ENCODE results near the gene MLIP. TPM values are rescaled to one million over a fixed set of nuclear protein-coding genes. Genes with fewer than 3 reads are reported as not detected.

The MLIP gene
- total RNA-seq: not detected
- polyA plus RNA-seq: not detected
- total RNA-seq: not detected

GRCh38 chr6:54111341-54112045 lies at the start of gene MLIP:
Gene MLIP (plus strand): TSS chr6:54111443. CDS start chr6:54111480, 37 bp downstream.
- DNase-seq (no peak), ATAC-seq (no peak)
- intact Hi-C loops (cut with micrococcal nuclease): no loop called here
- H3K4me3 ChIP-seq (ENCODE audit: low read length): no peak within 1 kb of the TSS
- H3K27ac ChIP-seq (ENCODE audit: low read depth, low read length): no peak within 1 kb of the TSS
- CTCF ChIA-PET: interaction anchor here (0.6 to 0.7 kb wide), 2 partner anchors 32 to 57 kb away, joined by 3 read pairs; no protein-coding TSS in a partner anchor
- H3K9me3 ChIP-seq (ENCODE audit: control insufficient read depth in 2 of 3, low read length in 3 of 3): no peaks in the 10 kb centered on the region
- no peaks in the 10 kb centered on the region for H3K36me3 ChIP-seq (ENCODE audit: control insufficient read depth in 2 of 3, insufficient read depth in 3 of 3, low read length in 3 of 3)
- no peak within 1 kb of the TSS for H3K27ac Mint-ChIP-seq
- no peak within 1 kb of the TSS for H3K4me3 Mint-ChIP-seq
- peaks cover 0 to 11% (median 0%) of the 10 kb centered on the region in 5 donors for H3K27me3 Mint-ChIP-seq
- POLR2A ChIA-PET: no interaction called here
- no peaks in the 10 kb centered on the region for H3K4me1 ChIP-seq (ENCODE audit: control insufficient read depth in 2 of 2, insufficient read depth in 2 of 2, low read length in 2 of 2)
- H3K4me1 Mint-ChIP-seq: no peaks in the 10 kb centered on the region
- peaks cover 0 to 10% (median 0%) of the 10 kb centered on the region in 5 donors for H3K36me3 Mint-ChIP-seq
- no peaks in the 10 kb centered on the region for H3K27me3 ChIP-seq (ENCODE audit: control insufficient read depth in 2 of 2, insufficient read depth in 2 of 2, low read length in 2 of 2)
- H3K9me3 Mint-ChIP-seq: peaks cover 0 to 19% (median 3%) of the 10 kb centered on the region in 11 donors

GRCh38 chr6:54063228-54063539 lies 48.1 kb upstream of the MLIP start:
- H3K27me3 ChIP-seq (ENCODE audit: control insufficient read depth in 2 of 2, insufficient read depth in 2 of 2, low read length in 2 of 2): no peaks in the 10 kb centered on the region
- Mint-ChIP-seq H3K9me3 (peaks cover 0 to 1% (median 0%) of the 10 kb centered on the region in 11 donors), H3K27ac (no peak overlapping the region), H3K4me3 (no peak overlapping the region), H3K4me1 (peaks cover 0 to 4% (median 0%) of the 10 kb centered on the region in 7 donors), H3K36me3 (no peaks in the 10 kb centered on the region), H3K27me3 (peaks cover 0 to 4% (median 0%) of the 10 kb centered on the region in 5 donors)
- POLR2A ChIA-PET: no interaction called here
- intact Hi-C loops (cut with micrococcal nuclease): no loop called here
- H3K4me3 ChIP-seq (ENCODE audit: low read length): no peak overlapping the region
- CTCF ChIA-PET: no interaction called here
- H3K4me1 ChIP-seq (ENCODE audit: control insufficient read depth in 2 of 2, insufficient read depth in 2 of 2, low read length in 2 of 2): no peaks in the 10 kb centered on the region
- DNase-seq (no peak), ATAC-seq (no peak)
- H3K36me3 ChIP-seq (ENCODE audit: control insufficient read depth in 2 of 3, insufficient read depth in 3 of 3, low read length in 3 of 3): no peaks in the 10 kb centered on the region
- H3K27ac ChIP-seq (ENCODE audit: low read depth, low read length): no peak overlapping the region
- H3K9me3 ChIP-seq (ENCODE audit: control insufficient read depth in 2 of 3, low read length in 3 of 3): no peaks in the 10 kb centered on the region

GRCh38 chr6:54068694-54069093 lies 42.5 kb upstream of the MLIP start:
- no peak overlapping the region for H3K4me3 Mint-ChIP-seq
- no peaks in the 10 kb centered on the region for H3K4me1 Mint-ChIP-seq
- POLR2A ChIA-PET: no interaction called here

GRCh38 chr6:54070025-54070424 lies 41.2 kb upstream of the MLIP start:
- H3K27ac Mint-ChIP-seq: no peak overlapping the region
- no peak overlapping the region for H3K4me3 Mint-ChIP-seq
- no peaks in the 10 kb centered on the region for H3K4me1 Mint-ChIP-seq
- ChIA-PET CTCF (no interaction called here), POLR2A (no interaction called here)
- H3K27me3 Mint-ChIP-seq: peaks cover 0 to 15% (median 0%) of the 10 kb centered on the region in 5 donors
- Histone ChIP-seq H3K27ac (ENCODE audit: low read depth, low read length) (no peak overlapping the region), H3K9me3 (ENCODE audit: control insufficient read depth in 2 of 3, low read length in 3 of 3) (no peaks in the 10 kb centered on the region), H3K4me3 (ENCODE audit: low read length) (no peak overlapping the region), H3K27me3 (ENCODE audit: control insufficient read depth in 2 of 2, insufficient read depth in 2 of 2, low read length in 2 of 2) (no peaks in the 10 kb centered on the region), H3K36me3 (ENCODE audit: control insufficient read depth in 2 of 3, insufficient read depth in 3 of 3, low read length in 3 of 3) (no peaks in the 10 kb centered on the region), H3K4me1 (ENCODE audit: control insufficient read depth in 2 of 2, insufficient read depth in 2 of 2, low read length in 2 of 2) (no peaks in the 10 kb centered on the region)
- no peak for ATAC-seq
- H3K36me3 Mint-ChIP-seq: no peaks in the 10 kb centered on the region
- DNase-seq: no peak
- intact Hi-C loops (cut with micrococcal nuclease): no loop called here
- H3K9me3 Mint-ChIP-seq: no peaks in the 10 kb centered on the region

More at GRCh38 chr6:54068694-54069093, 42.5 kb upstream of the MLIP start:
- H3K4me3 ChIP-seq (ENCODE audit: low read length): no peak overlapping the region
- H3K9me3 ChIP-seq (ENCODE audit: control insufficient read depth in 2 of 3, low read length in 3 of 3): no peaks in the 10 kb centered on the region
- H3K9me3 Mint-ChIP-seq: no peaks in the 10 kb centered on the region
- no peaks in the 10 kb centered on the region for H3K4me1 ChIP-seq (ENCODE audit: control insufficient read depth in 2 of 2, insufficient read depth in 2 of 2, low read length in 2 of 2)
- no peaks in the 10 kb centered on the region for H3K27me3 ChIP-seq (ENCODE audit: control insufficient read depth in 2 of 2, insufficient read depth in 2 of 2, low read length in 2 of 2)
- CTCF ChIA-PET: no interaction called here
- no peak overlapping the region for H3K27ac Mint-ChIP-seq
- intact Hi-C loops (cut with micrococcal nuclease): no loop called here
- H3K27ac ChIP-seq (ENCODE audit: low read depth, low read length): no peak overlapping the region
- H3K27me3 Mint-ChIP-seq: peaks cover 0 to 19% (median 0%) of the 10 kb centered on the region in 5 donors
- DNase-seq: no peak
- no peak for ATAC-seq
- no peaks in the 10 kb centered on the region for H3K36me3 ChIP-seq (ENCODE audit: control insufficient read depth in 2 of 3, insufficient read depth in 3 of 3, low read length in 3 of 3)
- H3K36me3 Mint-ChIP-seq: no peaks in the 10 kb centered on the region

GRCh38 chr6:54071821-54072340 lies 39.4 kb upstream of the MLIP start:
- ATAC-seq (no peak), DNase-seq (no peak)
- Histone ChIP-seq H3K9me3 (ENCODE audit: control insufficient read depth in 2 of 3, low read length in 3 of 3) (no peaks in the 10 kb centered on the region), H3K36me3 (ENCODE audit: control insufficient read depth in 2 of 3, insufficient read depth in 3 of 3, low read length in 3 of 3) (no peaks in the 10 kb centered on the region), H3K27me3 (ENCODE audit: control insufficient read depth in 2 of 2, insufficient read depth in 2 of 2, low read length in 2 of 2) (no peaks in the 10 kb centered on the region), H3K4me3 (ENCODE audit: low read length) (no peak overlapping the region), H3K4me1 (ENCODE audit: control insufficient read depth in 2 of 2, insufficient read depth in 2 of 2, low read length in 2 of 2) (no peaks in the 10 kb centered on the region), H3K27ac (ENCODE audit: low read depth, low read length) (no peak overlapping the region)
- intact Hi-C loops (cut with micrococcal nuclease): no loop called here
- H3K36me3 Mint-ChIP-seq: no peaks in the 10 kb centered on the region
- H3K9me3 Mint-ChIP-seq: peaks cover 0 to 2% (median 0%) of the 10 kb centered on the region in 11 donors
- no peaks in the 10 kb centered on the region for H3K4me1 Mint-ChIP-seq
- POLR2A ChIA-PET: no interaction called here
- H3K27me3 Mint-ChIP-seq: peaks cover 0 to 15% (median 0%) of the 10 kb centered on the region in 5 donors
- no peak overlapping the region for H3K27ac Mint-ChIP-seq
- CTCF ChIA-PET: no interaction called here
- no peak overlapping the region for H3K4me3 Mint-ChIP-seq

GRCh38 chr6:54072635-54073313 lies 38.5 kb upstream of the MLIP start:
- no peak overlapping the region for H3K4me3 ChIP-seq (ENCODE audit: low read length)
- Mint-ChIP-seq H3K4me3 (no peak overlapping the region), H3K9me3 (peaks cover 0 to 2% (median 0%) of the 10 kb centered on the region in 11 donors), H3K27me3 (peaks cover 0 to 15% (median 0%) of the 10 kb centered on the region in 5 donors), H3K36me3 (no peaks in the 10 kb centered on the region), H3K4me1 (no peaks in the 10 kb centered on the region), H3K27ac (no peak overlapping the region)
- H3K4me1 ChIP-seq (ENCODE audit: control insufficient read depth in 2 of 2, insufficient read depth in 2 of 2, low read length in 2 of 2): no peaks in the 10 kb centered on the region
- intact Hi-C loops (cut with micrococcal nuclease): no loop called here
- no peaks in the 10 kb centered on the region for H3K9me3 ChIP-seq (ENCODE audit: control insufficient read depth in 2 of 3, low read length in 3 of 3)
- no peak for DNase-seq
- ChIA-PET POLR2A (no interaction called here), CTCF (no interaction called here)
- no peak overlapping the region for H3K27ac ChIP-seq (ENCODE audit: low read depth, low read length)
- no peaks in the 10 kb centered on the region for H3K27me3 ChIP-seq (ENCODE audit: control insufficient read depth in 2 of 2, insufficient read depth in 2 of 2, low read length in 2 of 2)
- ATAC-seq: no peak
- H3K36me3 ChIP-seq (ENCODE audit: control insufficient read depth in 2 of 3, insufficient read depth in 3 of 3, low read length in 3 of 3): no peaks in the 10 kb centered on the region

All from naive thymus-derived CD4-positive, alpha-beta T cell (primary cell).